LNCaP clone FGC (cell line): ENCODE data around the gene DYSF.

ENCODE experiments used
- DNase-seq: peaks from one replicate; pipeline ENCODE4 v3.0.0-alpha.2; 2011; ENCODE audit warnings: low read depth
- H3K4me3 ChIP-seq: 2 replicates; pipeline ENCODE4 v1.5.1; 2011; ENCODE audit warnings: mild to moderate bottlenecking, low read depth, low read length, control low read depth
- CTCF ChIP-seq: IDR thresholded peaks from 2 replicates; pipeline ENCODE4 v1.5.1; 2012; ENCODE audit warnings: mild to moderate bottlenecking; ENCODE audit not compliant: control insufficient read depth, insufficient read depth; ENCODE audit errors: extremely low read depth

Gene DYSF

GRCh38 chr2:71617266-71617665, 163.9 kb downstream of the DYSF start:
- H3K4me3 ChIP-seq, result no peak overlapping the region
- no peak for TF ChIP-seq CTCF
- DNase-seq, result no peak

GRCh38 chr2:71618327-71619113, 165.2 kb downstream of the DYSF start:
- no peak overlapping the region for H3K4me3 ChIP-seq
- DNase-seq, result no peak
- TF ChIP-seq CTCF, result no peak

- H3K4me3 ChIP-seq, result no peak overlapping the region
- no peak for TF ChIP-seq CTCF
- DNase-seq, result no peak
These were observed 165.9 kb downstream of the DYSF start for GRCh38 chr2:71619230-71619741.

GRCh38 chr2:71620116-71620515, 166.8 kb downstream of the DYSF start:
- TF ChIP-seq CTCF, result no peak
- DNase-seq, result no peak
- H3K4me3 ChIP-seq, result no peak overlapping the region

- DNase-seq, result no peak
- no peak overlapping the region for H3K4me3 ChIP-seq
- no peak for TF ChIP-seq CTCF
These were observed 167.5 kb downstream of the DYSF start for GRCh38 chr2:71620851-71621251.

GRCh38 chr2:71629273-71629672, 175.9 kb downstream of the DYSF start:
- no peak overlapping the region for H3K4me3 ChIP-seq
- DNase-seq, result no peak
- TF ChIP-seq CTCF, result no peak
